GM13976 (cell line): Measurements from ENCODE around the gene NUDT4.

Experiments used
- DNase-seq: peaks from one replicate; pipeline ENCODE4 v3.0.0; 2012; ENCODE audit warnings: low spot score
- in situ Hi-C: fragments of 300-500 bp; cut with MboI; formaldehyde crosslinking; loops from one replicate; pipeline ENCODE4 v1.12.0; 2022; ENCODE audit warnings: low sequenced_read_pairs, mixed read lengths, inconsistent platforms; ENCODE audit not compliant: unreplicated experiment
- TF ChIP-seq, protein P1 (sequence below): IDR thresholded peaks from 2 replicates; pipeline ENCODE4 v1.5.1; 2012; ENCODE audit warnings: borderline replicate concordance, mild to moderate bottlenecking; ENCODE audit not compliant: insufficient read depth; ENCODE audit errors: extremely low read depth, missing control alignments, control extremely low read depth

The NUDT4 gene

DNA sequence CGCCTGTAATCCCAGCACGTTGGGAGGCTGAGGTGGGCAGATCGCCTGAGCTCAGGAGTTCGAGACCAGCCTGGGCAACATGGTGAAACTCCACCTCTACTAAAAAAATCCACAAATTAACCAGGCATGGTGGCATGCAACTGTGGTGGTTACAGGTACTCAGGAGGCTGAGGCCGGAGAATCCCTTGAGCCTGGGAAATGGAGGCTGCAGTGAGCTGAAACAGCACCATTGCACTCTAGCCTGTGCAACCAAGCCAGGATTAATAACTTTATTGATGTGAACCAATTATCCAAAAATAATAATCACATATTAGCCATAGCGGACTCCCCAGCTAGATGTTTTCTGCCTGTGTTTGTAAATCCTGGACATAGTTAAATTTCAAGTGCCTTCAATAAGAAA, 1.8 kb upstream of the NUDT4 start:
- DNase-seq = no peak
- TF ChIP-seq, protein P1, sequence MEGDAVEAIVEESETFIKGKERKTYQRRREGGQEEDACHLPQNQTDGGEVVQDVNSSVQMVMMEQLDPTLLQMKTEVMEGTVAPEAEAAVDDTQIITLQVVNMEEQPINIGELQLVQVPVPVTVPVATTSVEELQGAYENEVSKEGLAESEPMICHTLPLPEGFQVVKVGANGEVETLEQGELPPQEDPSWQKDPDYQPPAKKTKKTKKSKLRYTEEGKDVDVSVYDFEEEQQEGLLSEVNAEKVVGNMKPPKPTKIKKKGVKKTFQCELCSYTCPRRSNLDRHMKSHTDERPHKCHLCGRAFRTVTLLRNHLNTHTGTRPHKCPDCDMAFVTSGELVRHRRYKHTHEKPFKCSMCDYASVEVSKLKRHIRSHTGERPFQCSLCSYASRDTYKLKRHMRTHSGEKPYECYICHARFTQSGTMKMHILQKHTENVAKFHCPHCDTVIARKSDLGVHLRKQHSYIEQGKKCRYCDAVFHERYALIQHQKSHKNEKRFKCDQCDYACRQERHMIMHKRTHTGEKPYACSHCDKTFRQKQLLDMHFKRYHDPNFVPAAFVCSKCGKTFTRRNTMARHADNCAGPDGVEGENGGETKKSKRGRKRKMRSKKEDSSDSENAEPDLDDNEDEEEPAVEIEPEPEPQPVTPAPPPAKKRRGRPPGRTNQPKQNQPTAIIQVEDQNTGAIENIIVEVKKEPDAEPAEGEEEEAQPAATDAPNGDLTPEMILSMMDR = no peak
- in situ Hi-C loops = loop anchor here (25.0 kb wide), 1 partner anchor 239 kb away; no protein-coding TSS in a partner anchor

DNA sequence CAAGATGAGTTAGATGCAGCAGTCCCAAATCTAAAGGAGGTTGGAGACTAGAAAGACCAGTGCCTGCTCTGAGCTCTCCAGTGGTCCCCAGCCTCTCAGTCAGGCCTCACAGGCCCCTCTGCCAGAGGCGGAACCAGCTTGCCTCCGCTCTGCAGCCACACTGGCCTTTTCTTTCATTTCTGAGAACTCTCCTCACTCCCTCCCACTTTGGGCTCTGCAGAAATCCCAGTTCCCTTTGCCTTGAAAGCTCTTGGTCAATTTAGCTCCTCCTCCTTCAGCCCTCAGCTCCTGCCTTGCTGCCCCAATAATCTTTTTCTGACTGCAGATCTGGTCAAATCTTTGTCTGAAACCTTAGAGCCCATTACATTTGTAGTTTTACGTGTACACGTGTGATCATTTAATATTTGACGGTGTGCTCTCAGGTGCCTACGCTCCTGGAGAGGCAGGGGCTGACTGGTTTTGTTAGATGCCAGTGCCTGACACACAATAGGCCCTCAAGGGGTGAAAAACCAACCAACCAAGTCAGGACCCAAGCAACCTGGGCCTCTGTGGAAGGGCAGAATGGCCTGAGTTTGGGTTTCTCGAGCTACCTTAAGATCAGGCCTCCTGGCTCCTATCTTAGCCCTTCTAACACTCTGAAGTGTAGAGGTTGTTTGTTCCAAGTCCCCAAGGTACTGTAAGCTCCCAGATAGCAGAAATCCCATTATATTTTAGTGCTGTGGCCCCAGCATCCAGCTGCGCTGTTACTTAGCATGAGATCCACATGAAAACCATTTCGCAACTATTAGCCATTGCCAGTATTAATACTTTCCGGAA, 1.1 kb upstream of the NUDT4 start:
- no peak for DNase-seq
- in situ Hi-C loops = loop anchor here (25.0 kb wide), 1 partner anchor 239 kb away; no protein-coding TSS in a partner anchor
- TF ChIP-seq, protein P1 = no peak

DNA sequence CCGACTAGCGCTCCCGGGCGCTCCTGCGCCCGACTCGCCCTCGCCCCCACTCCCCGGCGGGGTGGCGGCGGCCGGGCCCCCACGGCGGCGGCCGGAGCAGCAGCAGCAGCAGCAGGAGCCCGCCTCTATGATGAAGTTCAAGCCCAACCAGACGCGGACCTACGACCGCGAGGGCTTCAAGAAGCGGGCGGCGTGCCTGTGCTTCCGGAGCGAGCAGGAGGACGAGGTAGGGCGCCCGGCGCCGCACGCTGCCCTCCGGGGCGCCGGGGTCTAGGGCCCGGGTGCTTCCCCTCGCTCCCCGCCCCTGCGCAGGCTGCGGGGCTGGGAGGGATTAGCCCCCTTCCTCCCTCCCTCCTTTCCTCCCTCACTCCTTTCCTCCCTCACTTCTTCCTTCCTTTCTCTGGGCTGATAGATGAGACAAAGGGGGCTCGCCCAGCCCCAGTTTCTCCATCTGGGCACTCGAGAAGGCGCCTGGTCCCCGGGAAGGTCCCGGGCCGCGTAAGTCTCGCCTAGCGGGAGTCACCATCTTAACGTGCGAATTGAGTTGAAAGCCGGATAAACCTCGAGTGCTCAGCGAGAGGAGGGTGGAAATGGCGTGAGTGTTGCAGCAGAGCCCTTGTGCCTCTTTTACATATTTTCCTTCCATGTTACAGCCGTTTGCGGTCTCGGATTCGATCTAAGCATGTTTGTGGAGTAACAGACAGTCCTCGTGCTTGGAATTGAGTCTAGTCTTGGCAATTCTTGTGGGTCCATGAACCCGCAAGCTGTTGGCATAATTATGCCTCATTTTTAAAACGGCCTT, 672 bp downstream of the NUDT4 start:
- peak; percentile 69 for DNase-seq
- in situ Hi-C loops = loop anchor here (25.0 kb wide), 1 partner anchor 241 kb away; no protein-coding TSS in a partner anchor

DNA sequence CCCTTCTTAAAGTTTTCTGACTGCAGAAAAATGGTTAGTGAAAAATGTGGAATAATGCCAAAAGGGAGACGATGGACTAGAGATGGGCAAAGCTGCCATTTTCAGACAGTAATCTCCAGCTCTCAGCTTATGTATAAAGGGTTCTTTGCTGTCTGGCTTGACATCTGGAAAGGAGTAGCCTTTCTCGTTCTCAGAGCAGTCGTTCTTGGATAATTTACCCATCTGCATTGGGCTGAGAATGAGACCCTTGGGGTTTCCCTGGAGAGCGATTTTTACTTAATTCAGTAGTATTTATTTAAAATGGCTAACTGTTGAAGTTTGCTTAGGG, 1.2 kb downstream of the NUDT4 start:
- in situ Hi-C loops = loop anchor here (25.0 kb wide), 1 partner anchor 242 kb away; no protein-coding TSS in a partner anchor
- DNase-seq = no peak
- TF ChIP-seq, protein P1 = no peak

DNA sequence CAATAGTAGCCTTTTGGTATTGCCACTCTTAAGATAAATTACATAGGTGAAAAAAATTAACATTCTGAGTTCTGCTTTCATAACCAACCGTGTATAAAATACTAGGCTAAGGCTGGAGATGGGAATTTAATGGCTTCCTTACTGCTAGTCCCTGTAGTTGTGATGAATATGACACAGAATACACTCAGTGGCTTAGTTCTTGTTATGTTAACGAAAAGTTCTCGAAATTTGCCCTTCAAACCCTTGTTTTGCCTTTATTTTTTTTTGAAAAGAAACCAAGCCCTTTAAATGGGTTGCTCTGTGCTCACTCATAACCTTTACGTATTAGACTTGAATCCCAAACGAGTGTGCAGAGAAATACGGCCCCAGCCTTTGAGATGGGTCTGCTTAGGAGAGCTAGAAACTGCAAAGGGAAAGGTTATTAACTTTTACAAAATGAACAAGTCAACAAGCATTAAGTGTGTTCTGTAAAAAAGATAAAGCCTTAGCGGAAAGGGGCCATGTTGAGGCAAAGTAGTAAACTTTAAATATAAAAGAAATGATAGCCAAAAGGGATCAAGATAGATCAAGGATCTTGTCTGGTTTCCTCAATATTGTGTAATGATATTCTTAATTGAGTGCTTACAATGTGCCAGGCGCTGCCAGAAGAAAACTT, 1.7 kb downstream of the NUDT4 start:
- DNase-seq = no peak
- in situ Hi-C loops = loop anchor here (25.0 kb wide), 1 partner anchor 242 kb away; no protein-coding TSS in a partner anchor
- TF ChIP-seq, protein P1 = no peak

DNA sequence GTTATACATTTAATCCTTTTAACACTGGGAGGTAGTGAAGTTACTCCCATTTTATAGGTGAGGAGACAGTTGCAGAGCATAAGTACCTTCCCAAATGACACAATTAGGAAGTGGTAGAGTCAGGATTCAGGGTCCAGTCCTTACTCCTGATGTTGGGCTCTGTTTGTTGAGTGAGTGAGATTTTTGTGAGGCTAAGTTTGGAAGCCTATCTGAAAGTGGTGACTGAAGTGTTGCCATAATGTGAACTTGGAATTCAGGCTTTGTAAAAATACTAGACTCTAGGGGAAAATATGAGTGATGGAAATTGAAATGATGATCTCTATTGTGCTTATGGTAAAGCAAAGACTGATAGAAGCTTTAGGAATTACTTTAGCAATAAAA, 2.2 kb downstream of the NUDT4 start:
- DNase-seq = no peak
- TF ChIP-seq, protein P1 = no peak
- in situ Hi-C loops = loop anchor here (25.0 kb wide), 1 partner anchor 243 kb away; no protein-coding TSS in a partner anchor
